ENCODE results near the gene PCCA. TPM values are rescaled to one million over a fixed set of nuclear protein-coding genes. Genes with fewer than 3 reads are reported as not detected.

Gene PCCA
- total and polyA plus RNA-seq, 2 of the 13 experiments (the other 11 are each of a cell fraction or from before 2014, with no cell fraction given), result 15.0 to 32.2 TPM

GRCh38 chr13:100129605-100130004, 40.7 kb downstream of the PCCA start (continued):
- TF ChIP-seq HDAC2 (CRISPR knock-in tag; IDR thresholded peaks at IDR 0.05) (no peak), USF2 (IDR thresholded peaks at IDR 0.05; ENCODE audit: low read depth, low read length) (no peak), USF2 (CRISPR knock-in tag; IDR thresholded peaks at IDR 0.05; ENCODE audit: borderline replicate concordance) (no peak)

- no peak overlapping the region for H3K27ac ChIP-seq (ENCODE audit: extremely low read length, insufficient read depth, low read length)
- DNase-seq (ENCODE audit: low spot score) (no peak), ATAC-seq (no peak), FAIRE-seq (no peak)
- H3K36me3 ChIP-seq (replicated peaks in 1 of 2; ENCODE audit: control insufficient read depth in 1 of 2, insufficient read depth in 2 of 2, low read length in 2 of 2), result no peaks in the 10 kb centered on the region
- ChIA-PET CTCF (ENCODE audit: low intra/inter-chr PET ratio, low total read pairs) (no interaction called here), POLR2A (no interaction called here)
- no TSS peak for BruUV-seq (replicated peaks)
- intact Hi-C loops (cut with micrococcal nuclease; ENCODE audit: unreplicated experiment), result no loop called here
- H3K27me3 ChIP-seq (ENCODE audit: control insufficient read depth in 1 of 2, insufficient read depth in 2 of 2, low read length in 2 of 2), result no peaks in the 10 kb centered on the region
- in situ Hi-C loops (cut with HindIII; ENCODE audit: extremely low pct_ligation_motif_present, low pct_unique_long_range_greater_than_20kb), result no loop called here
- H3K79me2 ChIP-seq (ENCODE audit: insufficient read depth, low read length), result no peaks in the 10 kb centered on the region
- H4K20me1 ChIP-seq (ENCODE audit: insufficient read depth, low read length), result no peaks in the 10 kb centered on the region
- H3K4me1 ChIP-seq (ENCODE audit: insufficient read depth, low read length), result peaks cover 21% of the 10 kb centered on the region
- no peak overlapping the region for H3K4me3 ChIP-seq (replicated peaks in 1 of 3; ENCODE audit: insufficient read depth in 1 of 3, low read depth in 2 of 3, low read length in 3 of 3)
- no peak overlapping the region for H3K4me2 ChIP-seq (ENCODE audit: low read depth, low read length)
- no peak overlapping the region for H2AFZ ChIP-seq (ENCODE audit: low read length)
- H3K9ac ChIP-seq (ENCODE audit: insufficient read depth, low read depth, low read length), result no peak overlapping the region
- WGBS (ENCODE audit: low lambda C conversion rate), result 95% methylated on average over 1 of the region's 1 CpG
- H3K9me3 ChIP-seq (ENCODE audit: low read length), result no peaks in the 10 kb centered on the region
- TF ChIP-seq KDM5A (IDR thresholded peaks at IDR 0.05; ENCODE audit: borderline replicate concordance, low read length) (no peak), KLF12 (CRISPR knock-in tag; IDR thresholded peaks at IDR 0.05; ENCODE audit: borderline replicate concordance) (no peak), ZNF674 (CRISPR knock-in tag; IDR thresholded peaks at IDR 0.05; ENCODE audit: low read depth) (no peak), RBAK (CRISPR knock-in tag; IDR thresholded peaks at IDR 0.05) (no peak), ZFP37 (CRISPR knock-in tag; IDR thresholded peaks at IDR 0.05; ENCODE audit: borderline replicate concordance) (no peak), SNAPC2 (CRISPR knock-in tag; IDR thresholded peaks at IDR 0.05) (no peak), CSRNP1 (CRISPR knock-in tag; IDR thresholded peaks at IDR 0.05) (no peak), ZNF275 (CRISPR knock-in tag; IDR thresholded peaks at IDR 0.05; ENCODE audit: borderline replicate concordance) (no peak), ZSCAN12 (CRISPR knock-in tag; IDR thresholded peaks at IDR 0.05) (no peak), BORCS8-MEF2B (CRISPR knock-in tag; IDR thresholded peaks at IDR 0.05) (no peak), NR0B2 (CRISPR knock-in tag; IDR thresholded peaks at IDR 0.05) (no peak), MLXIP (CRISPR knock-in tag; IDR thresholded peaks at IDR 0.05; ENCODE audit: borderline replicate concordance) (no peak), ZNF282 (IDR thresholded peaks at IDR 0.05; ENCODE audit: partially characterized antibody) (no peak)
Measured at GRCh38 chr13:100130092-100130491, 41.2 kb downstream of the PCCA start.
